Camera-type eye (tissue), 1 donor: Measurements from ENCODE around the gene DEFB123. TPM values are rescaled to one million over a fixed set of nuclear protein-coding genes. Genes with fewer than 3 reads are reported as not detected.

Experiments
- total RNA-seq: library from RNA; depleted of rRNA; stranded (reverse); fragments of >200 nt; gene quantifications from one replicate; pipeline ENCODE4 v1.2.3, GENCODE V29; 2014

Gene DEFB123
- not detected for total RNA-seq

DNA sequence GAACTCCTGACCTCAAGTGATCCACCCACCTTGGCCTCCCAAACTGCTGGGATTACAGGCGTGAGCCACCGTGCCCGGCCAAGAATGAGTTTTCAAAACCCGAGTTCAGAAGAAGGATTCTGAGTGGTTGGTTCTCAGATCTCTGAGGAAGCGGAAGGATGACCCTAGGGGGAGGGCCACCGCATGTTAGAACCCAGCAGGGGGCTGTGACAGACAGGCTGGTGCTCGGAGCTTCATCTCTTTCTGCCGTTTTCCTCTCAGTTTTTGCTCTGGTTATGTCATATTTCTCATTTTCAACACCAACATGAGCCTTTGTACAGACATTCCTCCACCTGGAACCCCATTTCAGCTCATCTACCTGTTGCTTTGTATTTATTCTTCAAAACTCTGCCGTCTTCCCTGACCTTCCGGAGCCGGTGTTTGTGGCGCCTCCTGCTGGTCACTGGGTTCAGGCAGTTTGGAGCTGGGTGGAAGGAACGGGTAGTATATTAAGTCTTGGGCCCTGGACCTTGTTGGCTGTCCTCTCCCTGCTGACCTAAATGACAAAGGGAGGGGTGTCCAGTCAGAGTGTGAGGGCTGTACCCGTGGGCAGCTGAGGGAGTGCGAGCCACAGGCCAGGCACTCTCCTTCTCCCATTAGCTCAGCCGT lies at the start of gene DEFB123:
Gene DEFB123 (plus strand): TSS at position 621 of the 648 bp plus-strand sequence. CDS start 67 bp downstream, outside the sequence.

DNA sequence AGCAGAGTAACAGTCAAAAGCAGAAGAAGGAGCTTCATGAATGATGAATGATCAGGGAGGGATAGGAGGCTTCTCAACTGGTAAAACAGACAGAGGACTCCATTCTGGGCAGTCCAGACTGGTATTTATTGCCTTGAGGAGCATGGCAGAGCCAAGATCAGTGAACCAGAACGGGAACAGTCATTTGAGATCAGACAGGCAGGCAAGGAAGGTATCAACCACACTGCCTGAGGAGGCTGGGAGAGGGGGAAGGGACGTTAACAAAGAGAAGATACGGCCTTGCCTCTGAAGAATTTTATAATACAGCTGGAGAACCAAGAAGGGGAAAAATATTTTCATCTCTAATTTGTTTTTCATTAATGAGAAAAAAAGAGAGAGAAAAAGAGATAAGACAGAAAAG lies 34.3 kb upstream of the DEFB123 start, which contains the start of gene DEFB121:
Gene DEFB121 (minus strand): TSS at position 101 of the 400 bp plus-strand sequence. CDS start 63 bp downstream, at position 38.

GRCh38 chr20:31474758-31475427 lies 34.5 kb downstream of the DEFB123 start, which contains the start of the genes DEFB124 and REM1:
DEFB124 (minus strand) TSS chr20:31475127; CDS start chr20:31473013, 2,114 bp downstream.
REM1 (plus strand) TSS chr20:31475288; CDS start chr20:31476446, 1,158 bp downstream.

Other genes starting within 250 kb of the DEFB123 start
- not detected for gene DEFB115, start 183.0 kb upstream of the DEFB123 start, total RNA-seq
- gene DEFB116, start 132.0 kb upstream of the DEFB123 start, total RNA-seq, result not detected
- gene DEFB118, start 72.0 kb upstream of the DEFB123 start, total RNA-seq, result not detected
- not detected for gene DEFB119, start 50.0 kb upstream of the DEFB123 start, total RNA-seq
- gene DEFB121, start 34.4 kb upstream of the DEFB123 start, total RNA-seq, result not detected
- not detected for gene DEFB124, start 34.5 kb downstream of the DEFB123 start, total RNA-seq
- gene REM1, start 34.7 kb downstream of the DEFB123 start, total RNA-seq, result 3.3 TPM
- gene HM13, start 73.8 kb downstream of the DEFB123 start, total RNA-seq, result 64.3 TPM
- gene ID1, start 164.7 kb downstream of the DEFB123 start, total RNA-seq, result 143 TPM
- gene COX4I2, start 197.3 kb downstream of the DEFB123 start, total RNA-seq, result 3.2 TPM